ENCODE data around the gene INTS4. TPM values are rescaled to one million over a fixed set of nuclear protein-coding genes. Genes with fewer than 3 reads are reported as not detected.

The INTS4 gene
- total RNA-seq: 17.1 and 20.8 TPM in 2 replicates

GRCh38 chr11:77994434-77995362, at the start of gene INTS4:
Gene INTS4, minus strand, starts transcription at chr11:77994668. Its CDS starts 25 bp downstream, at chr11:77994643.

DNA sequence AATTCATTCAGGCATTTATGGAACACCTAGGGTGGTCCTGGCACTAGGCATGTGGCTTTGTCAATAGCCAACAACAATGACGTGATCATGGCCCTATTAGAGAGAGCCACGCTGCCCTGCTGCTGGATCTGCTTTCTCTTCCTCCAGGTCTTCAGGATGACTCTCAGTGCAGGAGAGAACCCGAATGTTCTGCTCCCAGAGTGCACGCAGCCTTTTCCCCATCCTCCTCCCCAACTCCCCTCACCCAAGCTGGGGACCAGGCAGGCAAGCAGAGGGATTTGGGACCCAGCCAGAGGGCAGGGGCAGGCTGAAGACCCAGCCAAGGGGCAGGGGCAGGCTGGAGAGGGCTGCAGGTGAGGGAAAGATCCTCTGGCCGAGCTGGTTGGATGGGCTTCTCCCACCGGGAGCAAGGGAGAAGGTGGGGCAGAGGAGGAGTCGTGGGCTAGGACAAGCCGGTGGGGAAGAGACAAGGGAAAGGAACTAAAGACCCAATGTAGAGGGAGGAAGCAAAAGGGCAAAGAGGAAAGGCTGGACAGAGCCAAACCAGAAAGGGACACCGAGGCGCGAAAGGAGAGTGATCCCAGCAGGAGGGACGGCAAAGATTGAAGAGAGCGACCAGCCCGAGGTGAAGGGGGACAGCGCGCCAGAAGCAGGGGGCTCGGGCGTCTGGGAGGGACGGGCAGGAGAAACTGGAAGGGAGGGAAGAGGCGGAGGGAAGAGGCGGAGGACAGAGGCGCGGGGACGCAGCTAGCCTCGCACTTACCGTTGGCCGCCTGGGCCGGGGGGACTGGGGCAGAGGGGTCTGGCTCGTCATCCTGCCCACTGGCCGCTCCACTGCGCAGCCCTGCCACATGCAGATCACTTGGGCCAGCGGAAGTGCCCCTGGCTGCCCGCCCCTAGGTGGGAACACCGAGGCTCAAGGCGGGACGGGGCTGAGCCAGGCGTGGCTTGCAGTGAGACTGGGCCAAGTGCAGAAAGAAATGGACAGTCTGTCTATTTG, 28.2 kb upstream of the INTS4 start, which contains the start of gene KCTD14:
Gene KCTD14 (minus strand): TSS at position 880 of the 1,000 bp plus-strand sequence. CDS start 27 bp downstream, at position 853.

Other genes starting within 250 kb of the INTS4 start
- 8.5 and 9.5 TPM in 2 replicates for gene RSF1, start 173.9 kb downstream of the INTS4 start, total RNA-seq
- gene AAMDC, start 173.5 kb downstream of the INTS4 start, total RNA-seq: 14.7 and 16.1 TPM in 2 replicates
- gene KCTD14, start 28.6 kb upstream of the INTS4 start, total RNA-seq: 8.5 and 8.6 TPM in 2 replicates
- gene THRSP, start 69.2 kb upstream of the INTS4 start, total RNA-seq: not detected in 2 replicates
- gene NDUFC2, start 85.2 kb upstream of the INTS4 start, total RNA-seq: 160 and 186 TPM in 2 replicates
- gene ALG8, start 145.0 kb upstream of the INTS4 start, total RNA-seq: 24.3 and 44.5 TPM in 2 replicates
- gene KCTD21, start 194.0 kb upstream of the INTS4 start, total RNA-seq: 9.8 and 15.5 TPM in 2 replicates
- 4.1 and 8.6 TPM in 2 replicates for gene USP35, start 194.3 kb upstream of the INTS4 start, total RNA-seq

All from mesangial cell (primary cell).